Erythroblast (primary cell): ENCODE measurements around the gene IRS2.

Experiments
- GATA1 ChIP-seq: IDR thresholded peaks from 2 replicates; pipeline ENCODE4 v1.6.1; 2011; ENCODE audit warnings: low read depth, mild to moderate bottlenecking, control low read depth, low read length, moderate library complexity
- POLR2A ChIP-seq: IDR thresholded peaks from 2 replicates; pipeline ENCODE4 v1.6.1; 2011; ENCODE audit warnings: mild to moderate bottlenecking, low read length

DNA sequence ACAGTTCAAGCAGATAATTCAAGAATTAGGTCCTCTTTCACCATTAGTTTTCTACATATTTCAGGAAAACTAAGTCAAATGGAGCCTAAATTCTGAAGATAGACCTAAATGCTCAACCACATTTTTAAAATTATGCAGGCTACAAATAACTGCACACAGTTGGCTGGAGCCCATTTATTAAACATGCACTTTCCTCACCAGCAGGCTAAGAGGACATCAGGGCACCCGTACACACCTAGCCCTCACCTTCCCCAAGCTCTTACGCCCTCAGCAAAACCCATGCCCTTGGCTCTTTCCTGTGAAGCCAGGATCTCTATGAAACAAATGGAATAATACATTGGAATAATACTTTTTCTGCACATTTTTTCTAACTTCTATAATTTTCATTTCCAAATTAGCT, 18.2 kb downstream of the IRS2 start:
- no peak for TF ChIP-seq POLR2A
- TF ChIP-seq GATA1, result no peak
